SK-N-SH treated with all-trans-retinoic acid at 6 μM for 48 hours (cell line): Measurements from ENCODE around the gene BHLHA15.

ENCODE experiments used
- ATAC-seq: fragments of 200-7000 bp; cut with Tn5 transposase; 3 replicates; pipeline ENCODE4 v1.9.1; 2020; ENCODE audit warnings: mild to moderate bottlenecking, moderate library complexity
- ARNTL ChIP-seq: fragments of 450-650 bp; formaldehyde crosslinking; IDR thresholded peaks from 2 replicates; pipeline ENCODE4 v1.5.0; 2020; ENCODE audit warnings: low read depth, mild to moderate bottlenecking, moderate library complexity, borderline replicate concordance
- CSDC2 ChIP-seq: fragments of 250-450 bp; sonication (Bioruptor Pico); IDR thresholded peaks from 2 replicates; pipeline ENCODE4 v1.5.0; 2020; ENCODE audit warnings: mild to moderate bottlenecking, moderate library complexity
- ESRRG ChIP-seq: fragments of 250-450 bp; sonication (Bioruptor Pico); IDR thresholded peaks from 2 replicates; pipeline ENCODE4 v1.6.1; 2021; ENCODE audit warnings: mild to moderate bottlenecking
- GLIS3 ChIP-seq: fragments of 250-450 bp; sonication (Bioruptor Pico); IDR thresholded peaks from 2 replicates; pipeline ENCODE4 v1.5.0; 2020; ENCODE audit warnings: mild to moderate bottlenecking, moderate library complexity
- ISL1 ChIP-seq: fragments of 250-450 bp; sonication (Bioruptor Pico); IDR thresholded peaks from 2 replicates; pipeline ENCODE4 v2.1.2; 2022; ENCODE audit warnings: mild to moderate bottlenecking, moderate library complexity
- PPARA ChIP-seq: fragments of 250-450 bp; sonication (Bioruptor Pico); IDR thresholded peaks from 2 replicates; pipeline ENCODE4 v1.5.0; 2020; ENCODE audit warnings: mild to moderate bottlenecking, borderline replicate concordance
- RARB ChIP-seq: fragments of 250-450 bp; sonication (Bioruptor Pico); IDR thresholded peaks from 2 replicates; pipeline ENCODE4 v1.8.0; 2021; ENCODE audit warnings: mild to moderate bottlenecking, moderate library complexity
- TCF4 ChIP-seq: fragments of 250-450 bp; sonication (Bioruptor Pico); IDR thresholded peaks from 2 replicates; pipeline ENCODE4 v1.8.0; 2021; ENCODE audit warnings: mild to moderate bottlenecking, moderate library complexity, borderline replicate concordance
- TOX ChIP-seq: fragments of 250-450 bp; sonication (Bioruptor Pico); IDR thresholded peaks from 2 replicates; pipeline ENCODE4 v1.8.0; 2021; ENCODE audit warnings: mild to moderate bottlenecking, moderate library complexity, borderline replicate concordance
- ZC3H10 ChIP-seq: fragments of 250-450 bp; sonication (Bioruptor Pico); IDR thresholded peaks from 2 replicates; pipeline ENCODE4 v1.5.1; 2021; ENCODE audit warnings: mild to moderate bottlenecking, moderate library complexity
- ZFP3 ChIP-seq: fragments of 250-450 bp; sonication (Bioruptor Pico); IDR thresholded peaks from 2 replicates; pipeline ENCODE4 v1.5.0; 2020; ENCODE audit warnings: mild to moderate bottlenecking, moderate library complexity
- ZFP30 ChIP-seq: fragments of 450-650 bp; formaldehyde crosslinking; IDR thresholded peaks from 2 replicates; pipeline ENCODE4 v1.5.0; 2022; ENCODE audit warnings: mild to moderate bottlenecking, moderate library complexity
- ZNF565 ChIP-seq: fragments of 450-650 bp; formaldehyde crosslinking; conservative IDR thresholded peaks from 2 replicates; pipeline ENCODE4 v1.5.0; 2020; ENCODE audit warnings: low read depth, mild to moderate bottlenecking, moderate library complexity
- ZNF70 ChIP-seq: fragments of 450-650 bp; formaldehyde crosslinking; IDR thresholded peaks from 2 replicates; pipeline ENCODE4 v1.5.0; 2020; ENCODE audit warnings: mild to moderate bottlenecking, moderate library complexity
- ZNF8 ChIP-seq: fragments of 450-650 bp; formaldehyde crosslinking; IDR thresholded peaks from 2 replicates; pipeline ENCODE4 v1.5.0; 2020; ENCODE audit warnings: mild to moderate bottlenecking, moderate library complexity
- TF ChIP-seq, protein P1 (sequence below): fragments of 250-450 bp; sonication (Bioruptor Pico); IDR thresholded peaks from 2 replicates; pipeline ENCODE4 v1.5.0; 2020; ENCODE audit warnings: mild to moderate bottlenecking, moderate library complexity
- TF ChIP-seq, protein P2 (sequence below): fragments of 250-450 bp; sonication (Bioruptor Pico); IDR thresholded peaks from 2 replicates; pipeline ENCODE4 v1.8.0; 2020; ENCODE audit warnings: mild to moderate bottlenecking, moderate library complexity, borderline replicate concordance
- TF ChIP-seq, protein P3 (sequence below): fragments of 250-450 bp; sonication (Bioruptor Pico); IDR thresholded peaks from 2 replicates; pipeline ENCODE4 v1.5.1; 2020; ENCODE audit warnings: low read depth, mild to moderate bottlenecking, moderate library complexity
- TF ChIP-seq, protein P4 (sequence below): fragments of 250-450 bp; sonication (Bioruptor Pico); IDR thresholded peaks from 2 replicates; pipeline ENCODE4 v1.8.0; 2021; ENCODE audit warnings: low read depth, mild to moderate bottlenecking, moderate library complexity, borderline replicate concordance

BHLHA15 gene

DNA sequence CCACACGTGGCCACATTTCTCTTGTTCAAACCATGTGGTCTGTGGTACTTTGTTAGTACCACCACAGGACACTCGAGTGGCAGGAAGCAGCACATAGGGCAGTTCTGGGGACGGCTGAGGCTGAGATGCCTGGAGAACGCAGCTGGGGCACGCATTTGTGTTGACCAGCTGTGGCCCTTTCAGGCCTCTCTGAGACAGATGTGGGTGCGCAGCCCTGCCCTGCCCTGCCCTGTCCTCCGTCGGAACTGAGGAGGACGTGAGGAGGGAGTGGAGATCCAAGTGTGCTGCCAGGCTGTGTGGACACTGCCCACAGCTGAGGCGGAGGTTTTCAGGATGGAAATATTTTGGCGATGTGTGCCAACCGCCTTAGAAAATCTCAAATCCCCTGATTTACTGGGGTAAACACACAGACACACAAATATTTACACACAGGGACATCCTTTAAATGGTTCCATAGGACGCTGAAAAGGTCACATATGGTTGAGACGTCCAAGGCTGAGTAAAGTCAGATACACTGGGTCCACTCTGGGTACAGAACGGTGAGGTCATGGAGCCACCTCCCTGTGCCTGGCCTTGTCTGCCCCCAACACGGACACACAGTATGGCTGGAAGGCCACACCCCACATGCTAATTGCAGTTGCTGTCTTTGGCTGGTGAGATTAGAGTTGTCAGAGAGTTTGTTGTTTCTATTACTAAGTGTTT, 14.8 kb downstream of the BHLHA15 start:
- TF ChIP-seq ZNF565 (CRISPR knock-in tag) (no peak), PPARA (CRISPR knock-in tag) (no peak), ESRRG (CRISPR knock-in tag) (no peak), GLIS3 (CRISPR knock-in tag) (no peak), ARNTL (no peak), CSDC2 (CRISPR knock-in tag) (no peak), ZNF70 (no peak), ZC3H10 (CRISPR knock-in tag) (no peak), RARB (CRISPR knock-in tag) (no peak), TOX (CRISPR knock-in tag) (no peak), ZNF8 (CRISPR knock-in tag) (no peak), ZFP30 (CRISPR knock-in tag) (no peak)
- TF ChIP-seq, protein P1, sequence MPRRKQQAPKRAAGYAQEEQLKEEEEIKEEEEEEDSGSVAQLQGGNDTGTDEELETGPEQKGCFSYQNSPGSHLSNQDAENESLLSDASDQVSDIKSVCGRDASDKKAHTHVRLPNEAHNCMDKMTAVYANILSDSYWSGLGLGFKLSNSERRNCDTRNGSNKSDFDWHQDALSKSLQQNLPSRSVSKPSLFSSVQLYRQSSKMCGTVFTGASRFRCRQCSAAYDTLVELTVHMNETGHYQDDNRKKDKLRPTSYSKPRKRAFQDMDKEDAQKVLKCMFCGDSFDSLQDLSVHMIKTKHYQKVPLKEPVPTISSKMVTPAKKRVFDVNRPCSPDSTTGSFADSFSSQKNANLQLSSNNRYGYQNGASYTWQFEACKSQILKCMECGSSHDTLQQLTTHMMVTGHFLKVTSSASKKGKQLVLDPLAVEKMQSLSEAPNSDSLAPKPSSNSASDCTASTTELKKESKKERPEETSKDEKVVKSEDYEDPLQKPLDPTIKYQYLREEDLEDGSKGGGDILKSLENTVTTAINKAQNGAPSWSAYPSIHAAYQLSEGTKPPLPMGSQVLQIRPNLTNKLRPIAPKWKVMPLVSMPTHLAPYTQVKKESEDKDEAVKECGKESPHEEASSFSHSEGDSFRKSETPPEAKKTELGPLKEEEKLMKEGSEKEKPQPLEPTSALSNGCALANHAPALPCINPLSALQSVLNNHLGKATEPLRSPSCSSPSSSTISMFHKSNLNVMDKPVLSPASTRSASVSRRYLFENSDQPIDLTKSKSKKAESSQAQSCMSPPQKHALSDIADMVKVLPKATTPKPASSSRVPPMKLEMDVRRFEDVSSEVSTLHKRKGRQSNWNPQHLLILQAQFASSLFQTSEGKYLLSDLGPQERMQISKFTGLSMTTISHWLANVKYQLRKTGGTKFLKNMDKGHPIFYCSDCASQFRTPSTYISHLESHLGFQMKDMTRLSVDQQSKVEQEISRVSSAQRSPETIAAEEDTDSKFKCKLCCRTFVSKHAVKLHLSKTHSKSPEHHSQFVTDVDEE (CRISPR knock-in tag): no peak
- TF ChIP-seq, protein P2, sequence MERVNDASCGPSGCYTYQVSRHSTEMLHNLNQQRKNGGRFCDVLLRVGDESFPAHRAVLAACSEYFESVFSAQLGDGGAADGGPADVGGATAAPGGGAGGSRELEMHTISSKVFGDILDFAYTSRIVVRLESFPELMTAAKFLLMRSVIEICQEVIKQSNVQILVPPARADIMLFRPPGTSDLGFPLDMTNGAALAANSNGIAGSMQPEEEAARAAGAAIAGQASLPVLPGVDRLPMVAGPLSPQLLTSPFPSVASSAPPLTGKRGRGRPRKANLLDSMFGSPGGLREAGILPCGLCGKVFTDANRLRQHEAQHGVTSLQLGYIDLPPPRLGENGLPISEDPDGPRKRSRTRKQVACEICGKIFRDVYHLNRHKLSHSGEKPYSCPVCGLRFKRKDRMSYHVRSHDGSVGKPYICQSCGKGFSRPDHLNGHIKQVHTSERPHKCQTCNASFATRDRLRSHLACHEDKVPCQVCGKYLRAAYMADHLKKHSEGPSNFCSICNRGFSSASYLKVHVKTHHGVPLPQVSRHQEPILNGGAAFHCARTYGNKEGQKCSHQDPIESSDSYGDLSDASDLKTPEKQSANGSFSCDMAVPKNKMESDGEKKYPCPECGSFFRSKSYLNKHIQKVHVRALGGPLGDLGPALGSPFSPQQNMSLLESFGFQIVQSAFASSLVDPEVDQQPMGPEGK (CRISPR knock-in tag): no peak
- TF ChIP-seq, protein P3, sequence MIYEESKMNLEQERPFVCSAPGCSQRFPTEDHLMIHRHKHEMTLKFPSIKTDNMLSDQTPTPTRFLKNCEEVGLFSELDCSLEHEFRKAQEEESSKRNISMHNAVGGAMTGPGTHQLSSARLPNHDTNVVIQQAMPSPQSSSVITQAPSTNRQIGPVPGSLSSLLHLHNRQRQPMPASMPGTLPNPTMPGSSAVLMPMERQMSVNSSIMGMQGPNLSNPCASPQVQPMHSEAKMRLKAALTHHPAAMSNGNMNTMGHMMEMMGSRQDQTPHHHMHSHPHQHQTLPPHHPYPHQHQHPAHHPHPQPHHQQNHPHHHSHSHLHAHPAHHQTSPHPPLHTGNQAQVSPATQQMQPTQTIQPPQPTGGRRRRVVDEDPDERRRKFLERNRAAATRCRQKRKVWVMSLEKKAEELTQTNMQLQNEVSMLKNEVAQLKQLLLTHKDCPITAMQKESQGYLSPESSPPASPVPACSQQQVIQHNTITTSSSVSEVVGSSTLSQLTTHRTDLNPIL (CRISPR knock-in tag): no peak
- TF ChIP-seq, protein P4, sequence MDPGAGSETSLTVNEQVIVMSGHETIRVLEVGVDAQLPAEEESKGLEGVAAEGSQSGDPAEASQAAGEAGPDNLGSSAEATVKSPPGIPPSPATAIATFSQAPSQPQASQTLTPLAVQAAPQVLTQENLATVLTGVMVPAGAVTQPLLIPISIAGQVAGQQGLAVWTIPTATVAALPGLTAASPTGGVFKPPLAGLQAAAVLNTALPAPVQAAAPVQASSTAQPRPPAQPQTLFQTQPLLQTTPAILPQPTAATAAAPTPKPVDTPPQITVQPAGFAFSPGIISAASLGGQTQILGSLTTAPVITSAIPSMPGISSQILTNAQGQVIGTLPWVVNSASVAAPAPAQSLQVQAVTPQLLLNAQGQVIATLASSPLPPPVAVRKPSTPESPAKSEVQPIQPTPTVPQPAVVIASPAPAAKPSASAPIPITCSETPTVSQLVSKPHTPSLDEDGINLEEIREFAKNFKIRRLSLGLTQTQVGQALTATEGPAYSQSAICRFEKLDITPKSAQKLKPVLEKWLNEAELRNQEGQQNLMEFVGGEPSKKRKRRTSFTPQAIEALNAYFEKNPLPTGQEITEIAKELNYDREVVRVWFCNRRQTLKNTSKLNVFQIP (CRISPR knock-in tag): no peak

DNA sequence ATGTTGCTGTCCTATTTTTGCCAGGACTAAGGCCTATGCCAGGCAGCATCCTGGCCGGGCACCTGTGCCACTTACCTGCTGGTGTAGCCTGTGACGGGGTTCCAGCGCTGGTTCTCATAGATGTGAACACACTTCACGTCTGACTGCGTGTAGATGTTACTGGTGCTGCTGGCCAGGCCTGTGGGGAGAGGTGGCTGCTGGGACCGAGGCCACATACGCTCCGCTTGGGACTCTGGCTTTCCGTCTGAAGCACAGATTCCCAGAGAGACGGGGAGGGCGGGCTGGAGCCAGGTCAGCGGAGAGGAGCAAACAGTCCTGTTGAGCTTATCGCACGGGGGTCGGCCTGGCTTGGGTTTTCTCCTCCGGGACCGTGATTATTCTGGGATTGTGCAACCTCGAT, 16.7 kb downstream of the BHLHA15 start:
- ATAC-seq: no peak
- TF ChIP-seq, protein P1 (CRISPR knock-in tag): no peak
- TF ChIP-seq ESRRG (CRISPR knock-in tag): no peak
- no peak for TF ChIP-seq TOX (CRISPR knock-in tag)
- no peak for TF ChIP-seq ISL1 (CRISPR knock-in tag)
- no peak for TF ChIP-seq CSDC2 (CRISPR knock-in tag)
- no peak for TF ChIP-seq TCF4 (CRISPR knock-in tag)
- TF ChIP-seq RARB (CRISPR knock-in tag): no peak
- TF ChIP-seq ARNTL: no peak
- no peak for TF ChIP-seq PPARA (CRISPR knock-in tag)
- no peak for TF ChIP-seq ZFP3 (CRISPR knock-in tag)

More for the DNA sequence above, 14.8 kb downstream of the BHLHA15 start:
- ATAC-seq: no peak
